Mucosa of descending colon (tissue), 3 donors: ENCODE measurements around the gene DICER1. TPM values are rescaled to one million over a fixed set of nuclear protein-coding genes. Genes with fewer than 3 reads are reported as not detected.

Experiments
- ATAC-seq: fragments of 200-7000 bp; cut with Tn5 transposase; one replicate; pipeline ENCODE4 v1.9.1; 2020; ENCODE audit warnings: mild to moderate bottlenecking, moderate library complexity
- DNase-seq, 3 donors: peaks; one replicate each; pipeline ENCODE4 v3.0.0-alpha.2; 2020
- H3K36me3 ChIP-seq: fragments of 200-600 bp; one replicate; pipeline ENCODE4 v1.8.0; 2021; ENCODE audit warnings: low read depth, mild to moderate bottlenecking
- H3K4me1 ChIP-seq: fragments of 200-600 bp; one replicate; pipeline ENCODE4 v1.8.0; 2021; ENCODE audit warnings: low read depth, mild to moderate bottlenecking
- H3K4me3 ChIP-seq: fragments of 200-600 bp; one replicate; pipeline ENCODE4 v1.8.0; 2021; ENCODE audit warnings: mild to moderate bottlenecking
- H3K9me3 ChIP-seq: fragments of 200-600 bp; one replicate; pipeline ENCODE4 v1.8.0; 2021; ENCODE audit warnings: mild to moderate bottlenecking
- CTCF ChIP-seq: fragments of 200-600 bp; IDR thresholded peaks from one replicate; pipeline ENCODE4 v1.8.0; 2022; ENCODE audit warnings: antibody characterized with exemption, mild to moderate bottlenecking
- intact Hi-C, 2 donors: fragments of 100-400 bp; cut with DNase I in 1 of 2; cut with micrococcal nuclease in 1 of 2; formaldehyde crosslinking; loops; one replicate each; pipeline versions ENCODE4 v1.11.0 to v1.11.1; 2022; cut with DNase I, micrococcal nuclease
- total RNA-seq, 3 donors: library from RNA; stranded (reverse); fragmentation: NEBNext Ultra II Directional in 2 of 3; extraction: Animal tissue kit (Norgen Biotek cat#: 25700) in 2 of 3; gene quantifications; one replicate each; pipeline versions ENCODE4 v1.2.1 to v1.2.4, GENCODE V29; 2021 to 2023
- donor health status: DM: no; HTN: no; CAD: no; lungs with moderate emphysema.
- donor health status: DM: no; HTN: no; CAD: no.
- donor health status: DM: no; HTN: yes; CAD: no.

The DICER1 gene
- total RNA-seq, 3 donors from 2014 or later: 61.6 to 72.1 (median 65.9) TPM

GRCh38 chr14:95125915-95126314 is 31.4 kb downstream of the DICER1 start:
- ATAC-seq (no peak), DNase-seq (no peak)
- no peak for TF ChIP-seq CTCF
- intact Hi-C loops: no loop called here
- H3K4me3 ChIP-seq: no peak overlapping the region
- H3K4me1 ChIP-seq: no peaks in the 10 kb centered on the region
- no peaks in the 10 kb centered on the region for H3K36me3 ChIP-seq
- H3K9me3 ChIP-seq: no peaks in the 10 kb centered on the region

GRCh38 chr14:95125221-95125620 is 32.1 kb downstream of the DICER1 start:
- H3K36me3 ChIP-seq: no peaks in the 10 kb centered on the region
- no peak for TF ChIP-seq CTCF
- no peaks in the 10 kb centered on the region for H3K4me1 ChIP-seq
- H3K9me3 ChIP-seq: no peaks in the 10 kb centered on the region
- DNase-seq (no peak), ATAC-seq (no peak)
- intact Hi-C loops: no loop called here
- no peak overlapping the region for H3K4me3 ChIP-seq

GRCh38 chr14:95123891-95124579 is 33.3 kb downstream of the DICER1 start:
- no peak overlapping the region for H3K4me3 ChIP-seq
- no peaks in the 10 kb centered on the region for H3K9me3 ChIP-seq
- no peaks in the 10 kb centered on the region for H3K4me1 ChIP-seq
- no peaks in the 10 kb centered on the region for H3K36me3 ChIP-seq
- intact Hi-C loops: no loop called here
- TF ChIP-seq CTCF: no peak
- ATAC-seq (no peak), DNase-seq (no peak)

GRCh38 chr14:95122621-95122945 is 34.7 kb downstream of the DICER1 start:
- Histone ChIP-seq H3K36me3 (no peaks in the 10 kb centered on the region), H3K9me3 (no peaks in the 10 kb centered on the region), H3K4me1 (no peaks in the 10 kb centered on the region), H3K4me3 (no peak overlapping the region)
- intact Hi-C loops: no loop called here
- no peak for DNase-seq
- ATAC-seq: no peak
- no peak for TF ChIP-seq CTCF

- DNase-seq (no peak), ATAC-seq (no peak)
- no peaks in the 10 kb centered on the region for H3K36me3 ChIP-seq
- no peaks in the 10 kb centered on the region for H3K4me1 ChIP-seq
- no peak overlapping the region for H3K4me3 ChIP-seq
- intact Hi-C loops: no loop called here
- no peak for TF ChIP-seq CTCF
- H3K9me3 ChIP-seq: no peaks in the 10 kb centered on the region
Measured at GRCh38 chr14:95121911-95122620, 35.3 kb downstream of the DICER1 start.
